Stimulated activated CD4-positive, alpha-beta T cell treated with anti-CD3 and anti-CD28 coated beads, Interleukin-2, amount 100 ng/mL, for 24 hours (primary cell): ENCODE data around the gene PCIF1.

ENCODE experiments used
- DNase-seq, 2 donors: peaks; one replicate each; pipeline ENCODE4 v3.0.0-alpha.2; 2020

PCIF1 gene

DNA sequence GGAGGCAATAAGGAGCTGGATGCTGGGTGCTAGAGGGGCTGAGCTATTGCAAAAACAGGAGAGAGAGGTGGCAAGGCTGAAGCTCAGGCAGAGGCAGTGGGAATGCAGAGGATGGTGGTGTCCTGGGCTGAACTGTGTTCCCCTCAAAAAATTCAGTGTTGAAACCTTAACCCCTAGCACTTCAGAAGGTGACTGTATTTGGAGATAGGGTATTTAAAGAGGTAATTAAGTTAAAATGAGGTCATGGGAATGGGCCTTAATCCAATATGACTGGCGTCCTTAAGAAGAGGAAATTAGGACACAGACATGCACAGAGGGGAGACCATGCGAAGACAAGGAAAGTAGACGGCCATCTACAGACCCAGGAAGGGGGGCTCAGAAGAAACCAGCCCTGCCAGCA lies 62.7 kb downstream of the PCIF1 start:
- DNase-seq: no peak
